GM19025 (cell line): ENCODE measurements around the gene PTAFR.
"Not testable (repeated sequence)": the region's sequence is repeated elsewhere in the genome, so short reads cannot be mapped to it uniquely, and the experiment has no call there.

ENCODE experiments used
- ATAC-seq: cut with Tn5 transposase; IDR thresholded peaks from one replicate; pipeline ENCODE4 v1.9.1; 2021; ENCODE audit warnings: mild to moderate bottlenecking, low read depth, moderate library complexity; ENCODE audit not compliant: unreplicated experiment

The PTAFR gene

DNA sequence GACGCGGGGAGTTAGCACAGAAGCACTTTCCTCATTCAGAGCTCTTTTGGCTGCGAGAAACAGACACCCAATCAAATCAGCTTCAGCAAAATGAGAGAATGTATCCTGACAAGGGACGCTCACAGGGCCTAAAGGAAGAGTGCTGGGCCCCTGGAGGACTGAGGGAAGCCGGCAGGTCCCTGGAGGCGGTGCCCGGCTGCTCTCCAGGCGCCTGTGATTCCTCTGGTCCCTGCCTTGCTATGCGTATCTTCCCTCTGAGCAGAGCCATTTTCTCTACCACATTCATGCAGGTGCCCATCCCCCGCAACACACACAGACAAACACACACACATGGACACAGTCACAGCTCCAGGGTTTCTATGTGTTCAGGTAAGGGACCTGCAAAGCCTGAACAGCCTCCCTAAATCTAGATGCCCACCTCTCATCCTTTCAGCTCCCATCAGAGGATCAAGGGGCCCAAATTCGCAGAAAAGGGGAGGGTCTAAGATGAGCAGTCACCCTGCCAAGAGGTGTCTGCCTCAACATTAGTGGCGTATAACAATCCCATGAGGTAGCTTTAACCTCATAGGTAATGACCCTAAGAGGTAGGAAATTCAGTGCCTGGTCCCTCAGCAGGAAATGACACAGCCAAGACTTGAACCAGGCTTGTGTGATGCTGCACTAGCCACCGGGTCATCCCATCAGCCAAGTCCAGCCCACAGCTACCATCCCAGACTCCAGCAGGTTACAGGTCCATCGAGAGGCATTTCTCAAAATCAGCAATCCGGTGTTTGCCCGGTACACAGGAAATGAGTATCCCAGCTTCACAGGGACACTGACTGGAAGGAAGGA, 29.0 kb downstream of the PTAFR start:
- no peak for ATAC-seq

DNA sequence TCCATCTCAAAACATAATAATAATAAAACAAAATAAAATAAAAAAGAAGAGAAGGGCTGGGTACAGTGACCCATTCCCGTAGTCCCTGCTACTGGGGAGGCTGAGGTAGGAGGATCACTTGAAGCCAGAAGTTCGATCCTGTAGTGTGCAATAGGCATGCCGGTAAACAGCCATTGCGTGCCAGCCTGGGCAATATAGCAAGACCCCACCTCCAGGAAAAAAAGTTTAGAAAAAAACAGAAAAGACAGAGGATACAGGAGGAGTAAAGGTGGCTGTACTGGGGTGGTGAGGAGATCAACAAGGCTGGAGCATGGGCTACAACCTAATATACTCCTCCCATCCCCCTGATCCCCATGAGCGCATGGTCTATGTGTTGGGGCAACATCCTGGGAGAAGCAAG, 30.8 kb downstream of the PTAFR start:
- ATAC-seq = no peak

DNA sequence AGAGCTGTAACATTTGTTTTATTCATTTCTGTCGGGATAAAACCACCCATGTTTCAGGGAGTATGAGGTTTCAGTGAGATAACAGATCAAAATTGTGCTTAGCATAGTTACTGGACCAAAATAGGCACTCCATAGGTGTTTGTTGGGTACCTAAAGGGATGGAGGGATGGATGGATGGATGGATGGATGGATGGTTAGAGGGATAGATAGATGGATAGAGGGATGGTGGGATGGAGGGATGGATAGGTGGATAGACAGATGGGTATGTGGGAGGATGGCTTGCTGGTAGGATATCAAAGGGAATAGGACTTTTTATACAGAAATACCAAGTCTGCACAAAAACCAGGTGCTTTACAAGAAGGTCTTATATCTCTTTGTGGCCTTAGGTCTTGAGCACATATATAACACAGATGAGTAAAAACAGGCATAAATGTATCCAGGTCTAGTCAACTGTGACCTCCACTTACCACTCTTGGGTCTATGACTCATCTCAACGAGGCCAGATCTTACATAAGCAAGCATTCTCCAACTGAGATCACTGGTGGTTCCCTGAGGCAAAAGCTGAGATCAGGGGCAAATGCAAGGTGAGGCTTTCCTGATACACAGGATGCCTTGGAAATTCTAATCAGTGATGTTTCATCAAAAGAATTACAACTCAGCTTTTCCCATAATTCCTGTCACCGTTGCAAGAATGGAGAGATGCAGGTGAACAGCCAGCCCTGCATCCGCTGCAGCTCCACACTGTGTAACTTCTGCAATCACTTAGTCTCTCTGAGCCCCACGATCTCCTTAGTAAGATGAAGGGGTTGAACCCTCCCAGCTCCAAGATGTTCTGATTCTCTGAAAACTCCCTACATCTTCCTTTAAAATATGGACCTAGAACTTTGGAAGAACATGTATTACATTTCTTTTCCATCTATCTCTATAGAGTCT, 32.0 kb downstream of the PTAFR start:
- ATAC-seq = peak; percentile 72

DNA sequence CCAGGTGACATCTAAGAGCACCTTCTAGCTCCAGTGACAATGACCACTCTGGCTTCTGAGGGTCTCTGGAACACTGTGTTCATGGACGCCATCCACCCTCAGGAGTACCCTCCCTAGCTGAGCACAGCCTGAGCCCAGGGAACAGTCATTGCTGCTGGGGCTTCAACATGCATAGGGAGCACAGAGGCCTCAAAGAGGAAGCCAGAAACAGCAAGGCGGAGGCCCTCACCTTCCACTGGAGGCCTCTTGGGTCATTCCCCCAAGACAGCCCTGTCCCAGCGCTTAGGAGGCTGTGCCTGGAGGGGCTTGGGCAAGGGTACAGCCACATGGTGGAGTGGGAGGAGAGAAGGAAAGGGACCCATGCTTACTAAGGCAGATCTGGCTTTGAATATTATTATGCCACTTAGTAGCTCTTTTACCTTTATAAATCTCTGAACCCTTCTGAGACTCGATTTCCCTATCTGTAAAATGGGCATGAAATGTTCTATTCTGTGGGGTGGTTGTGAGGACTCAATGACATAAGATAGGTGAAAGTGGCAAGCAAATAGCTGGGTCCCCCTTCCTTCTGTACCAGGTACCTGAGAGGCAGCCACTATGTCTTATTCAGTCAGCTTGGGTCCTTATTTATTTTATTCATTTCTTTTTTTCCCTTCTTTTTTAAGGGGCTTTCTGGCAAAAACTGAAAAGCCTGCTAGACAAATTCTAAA, 32.8 kb downstream of the PTAFR start:
- no peak for ATAC-seq

- ATAC-seq = no peak
Observed at GRCh38 chr1:28141685-28142084, 34.8 kb downstream of the PTAFR start.

DNA sequence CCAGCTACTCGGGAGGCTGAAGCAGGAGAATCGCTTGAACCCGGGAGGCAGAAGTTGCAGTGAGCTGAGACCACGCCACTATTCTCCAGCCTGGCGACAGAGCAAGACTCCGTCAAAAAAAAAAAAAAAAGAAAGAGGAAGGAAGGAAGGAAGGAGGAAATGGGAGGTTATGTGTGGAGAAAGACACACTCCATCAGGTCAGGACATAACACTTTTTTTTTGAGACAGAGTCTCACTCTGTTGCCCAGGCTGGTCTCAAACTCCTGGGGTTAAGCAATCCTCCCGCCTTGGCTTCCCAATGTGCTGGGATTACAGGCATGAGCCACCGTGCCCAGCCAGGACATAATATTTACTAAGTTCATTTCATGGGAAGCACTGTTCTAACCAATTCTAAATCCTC, 36.6 kb downstream of the PTAFR start:
- ATAC-seq = not testable (repeated sequence)

DNA sequence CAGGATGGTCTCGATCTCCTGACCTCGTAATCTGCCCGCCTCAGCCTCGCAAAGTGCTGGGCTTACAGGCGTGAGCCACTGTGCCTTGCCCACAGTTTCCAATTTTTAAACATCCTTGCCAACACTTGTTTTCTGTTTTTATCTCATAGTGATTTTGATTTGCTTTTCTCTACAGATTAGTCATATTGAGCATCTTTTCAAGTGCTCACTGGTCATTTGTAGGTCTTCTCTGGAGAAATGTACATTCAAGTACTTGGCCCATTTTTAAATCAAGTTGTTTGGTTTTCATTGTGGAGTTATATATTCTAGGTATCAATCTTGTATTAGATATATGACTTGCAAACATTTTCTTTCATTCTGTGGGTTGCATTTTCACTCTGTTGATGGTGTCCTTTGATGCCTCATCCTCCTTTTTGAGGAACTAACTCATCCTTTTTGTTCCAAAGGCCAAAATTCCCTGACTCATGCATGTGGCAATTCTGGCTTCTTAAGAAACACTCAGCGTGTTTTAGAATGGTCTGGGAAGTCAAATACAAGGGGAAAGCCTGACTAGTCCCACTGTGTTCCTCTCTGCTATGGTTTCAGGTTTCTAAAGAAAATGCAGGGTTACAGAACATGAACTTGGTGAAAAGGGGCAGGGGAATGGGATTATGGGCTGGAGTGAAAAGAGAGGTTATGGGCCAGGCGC, 37.3 kb downstream of the PTAFR start:
- no peak for ATAC-seq

DNA sequence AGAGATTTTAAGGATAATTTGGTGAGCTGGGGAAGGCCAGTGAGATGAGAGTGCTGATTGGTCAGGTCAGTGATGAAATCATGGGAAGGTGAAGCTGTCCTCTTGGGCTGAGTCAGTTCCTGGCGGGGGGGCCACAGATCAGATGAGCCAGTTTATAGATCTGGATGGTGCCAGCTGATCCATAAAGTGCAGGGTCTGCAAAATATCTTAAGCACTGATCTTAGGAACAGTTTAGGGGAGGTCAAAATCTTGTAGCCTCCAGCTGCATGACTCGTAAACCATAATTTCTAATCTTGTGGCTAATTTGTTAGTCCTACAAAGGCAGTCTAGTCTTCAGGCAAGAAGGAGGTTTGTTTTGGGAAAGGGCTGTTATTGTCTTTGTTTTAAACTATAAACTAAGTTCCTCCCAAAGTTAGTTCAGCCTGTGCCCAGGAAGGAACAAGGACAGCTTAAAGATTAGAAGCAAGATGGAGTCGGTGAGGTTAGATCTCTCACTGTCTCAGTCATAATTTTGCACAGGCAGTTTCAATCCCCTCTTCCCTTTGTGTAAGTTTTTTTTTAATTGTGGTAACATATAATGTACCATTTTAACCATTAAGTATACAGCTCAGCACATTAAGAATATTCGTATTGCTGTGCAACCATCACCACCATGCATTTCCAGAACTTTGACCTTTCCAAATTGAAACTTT, 39.4 kb downstream of the PTAFR start:
- ATAC-seq = no peak

- ATAC-seq = no peak
Observed at GRCh38 chr1:28136169-28136921, 40.1 kb downstream of the PTAFR start.

GRCh38 chr1:28135371-28136168, 40.9 kb downstream of the PTAFR start:
- no peak for ATAC-seq

DNA sequence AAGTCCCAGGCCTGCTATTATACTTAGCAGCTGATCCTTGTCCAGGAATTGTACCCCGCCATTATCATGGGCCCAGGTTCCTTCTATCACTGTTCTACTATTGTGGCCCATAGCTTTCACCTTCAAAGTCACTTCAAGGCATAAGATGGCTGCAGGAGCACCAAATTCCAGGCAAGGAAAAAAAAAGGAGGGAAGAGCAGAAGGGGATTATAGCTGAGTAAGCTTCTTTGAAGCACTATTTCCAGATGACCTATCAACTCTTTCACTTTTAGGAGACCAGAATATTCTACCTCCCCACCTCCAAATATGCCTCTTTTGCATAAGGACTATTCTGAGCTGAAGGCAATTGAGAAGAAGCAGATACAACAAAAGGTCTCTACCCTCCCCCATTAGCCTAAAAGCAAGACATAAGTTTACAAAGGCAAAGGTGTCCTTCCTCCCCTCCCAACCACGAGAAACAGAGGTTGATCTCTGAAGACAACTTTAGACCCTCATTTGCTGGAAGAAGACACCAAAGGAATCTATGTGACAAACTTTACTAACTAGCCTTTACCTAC, 41.8 kb downstream of the PTAFR start:
- no peak for ATAC-seq

- ATAC-seq = no peak
Observed at GRCh38 chr1:28132171-28133167, 44.0 kb downstream of the PTAFR start.

- ATAC-seq = no peak
Observed at GRCh38 chr1:28130901-28131300, 45.6 kb downstream of the PTAFR start.

GRCh38 chr1:28129150-28129549, 47.3 kb downstream of the PTAFR start:
- ATAC-seq = no peak

- peak; percentile 63 for ATAC-seq
Observed at GRCh38 chr1:28127617-28128257, 48.8 kb downstream of the PTAFR start.

DNA sequence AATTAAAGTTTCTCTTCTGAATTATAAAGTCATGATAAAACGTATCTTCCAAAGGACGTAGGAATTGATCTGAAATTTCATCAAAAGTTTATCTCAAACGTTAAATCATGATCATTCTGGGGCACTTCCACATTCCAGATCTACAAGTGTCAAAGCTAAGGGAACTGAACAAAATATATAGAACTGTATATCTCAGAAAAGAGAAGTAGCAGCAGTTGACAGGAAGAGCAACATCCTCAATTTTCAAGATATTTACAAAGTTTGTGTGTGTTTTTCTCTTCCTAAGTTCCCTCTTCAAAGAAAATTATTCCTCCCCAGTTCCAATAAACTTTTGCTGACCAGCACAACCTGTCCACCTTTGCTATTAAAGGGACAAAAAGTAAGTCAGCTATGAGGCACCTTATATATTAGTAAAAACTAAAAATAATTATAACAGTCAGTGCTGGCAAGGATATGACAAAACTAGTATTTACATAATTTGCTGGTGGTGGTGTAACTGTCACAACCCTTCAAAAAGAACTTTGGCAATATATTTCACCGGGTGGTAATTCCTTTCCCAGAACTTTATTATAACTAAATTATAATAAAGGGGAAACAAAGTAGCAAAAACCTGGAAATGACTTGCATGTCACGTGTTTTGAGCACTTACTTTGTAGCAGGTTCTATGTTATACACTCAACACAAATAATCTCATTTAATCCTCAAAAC, 49.6 kb downstream of the PTAFR start:
- no peak for ATAC-seq
